GM04503 (cell line): ENCODE measurements around the gene IQCN.

Experiments used
- DNase-seq: peaks from one replicate; pipeline ENCODE4 v3.0.0-alpha.2; 2012; ENCODE audit warnings: low read depth

IQCN gene

GRCh38 chr19:18208098-18208951, 65.9 kb downstream of the IQCN start:
- peak; percentile 61 for DNase-seq
